Cardiac fibroblast (primary cell): ENCODE data around the gene SIRT7.

Experiments
- DNase-seq, 2 donors: peaks; one replicate each; pipeline versions ENCODE4 v3.0.0 to v3.0.0-alpha.2; 2010; ENCODE audit warnings: low read depth in 2 of 2
- H3K4me3 ChIP-seq, 2 donors: replicated peaks in 1 of 2; 1 replicate in 1 of 2; 2 replicates in 1 of 2; pipeline ENCODE4 v1.5.1; 2011; ENCODE audit warnings: low read depth in 2 of 2, low read length in 2 of 2, mild to moderate bottlenecking in 2 of 2, moderate library complexity in 1 of 2
- CTCF ChIP-seq: IDR thresholded peaks from one replicate; pipeline ENCODE4 v1.5.1; 2011; ENCODE audit warnings: low read depth, mild to moderate bottlenecking, low read length, inconsistent platforms

The SIRT7 gene

GRCh38 chr17:81871387-81872230 is 46.4 kb downstream of the SIRT7 start:
- DNase-seq = peak; percentile 87 to 94
- H3K4me3 ChIP-seq = peak overlapping the region; percentile 73 to 84
- TF ChIP-seq CTCF = no peak

- no peak for DNase-seq
- peak within 1 kb of the TSS; percentile 78 to 84 for H3K4me3 ChIP-seq
- TF ChIP-seq CTCF = no peak
Measured at GRCh38 chr17:81870981-81871386, 47.0 kb downstream of the SIRT7 start, which contains the start of gene ARHGDIA. ARHGDIA (minus strand) TSS chr17:81871337; CDS start chr17:81869930, 1,407 bp downstream.

- peak overlapping the region; percentile 78 to 84 for H3K4me3 ChIP-seq
- DNase-seq = peak; percentile 56 to 65
- TF ChIP-seq CTCF = no peak
Measured at GRCh38 chr17:81870131-81870980, 47.6 kb downstream of the SIRT7 start.

GRCh38 chr17:81869221-81870130 is 48.5 kb downstream of the SIRT7 start:
- peak; percentile 47 to 55 for DNase-seq
- TF ChIP-seq CTCF = peak; percentile 68
- H3K4me3 ChIP-seq = peak overlapping the region; percentile 78 to 84

- no peak for TF ChIP-seq CTCF
- H3K4me3 ChIP-seq = peak overlapping the region; percentile 5 to 84
- DNase-seq = peak; percentile 87 to 91
Measured at GRCh38 chr17:81868674-81869220, 49.2 kb downstream of the SIRT7 start.
